Tibial artery (tissue), 4 donors: ENCODE data around the gene VPS13D.

Source experiments
- DNase-seq, 2 donors: peaks; one replicate each; pipeline ENCODE4 v3.0.0-alpha.2; 2019
- H3K27ac ChIP-seq, 2 donors: fragments of 200-600 bp; sonication (generic) in 1 of 2; 1 replicate in 1 of 2; 2 replicates in 1 of 2; pipeline ENCODE4 v1.5.1; 2018 to 2019; ENCODE audit warnings: mild to moderate bottlenecking in 1 of 2
- H3K27me3 ChIP-seq, 2 donors: fragments of 200-600 bp; sonication (generic) in 1 of 2; one replicate each; pipeline versions ENCODE4 v1.5.1 to v1.6.0; 2016 to 2019
- H3K36me3 ChIP-seq, 3 donors: fragments of 200-600 bp; sonication (generic) in 2 of 3; one replicate each; pipeline ENCODE4 v1.5.1; 2016 to 2019; ENCODE audit warnings: mild to moderate bottlenecking in 2 of 3
- H3K4me1 ChIP-seq, 4 donors: fragments of 200-600 bp; sonication (generic) in 2 of 4; 1 replicate in 3 of 4; 2 replicates in 1 of 4; pipeline ENCODE4 v1.5.1; 2016 to 2019
- H3K4me3 ChIP-seq, 2 donors: fragments of 200-600 bp; sonication (generic) in 1 of 2; 1 replicate in 1 of 2; 2 replicates in 1 of 2; pipeline ENCODE4 v1.5.1; 2018 to 2019; ENCODE audit warnings: mild to moderate bottlenecking in 2 of 2
- H3K9me3 ChIP-seq, 3 donors: fragments of 200-600 bp; sonication (generic) in 1 of 3; one replicate each; pipeline ENCODE4 v1.5.1; 2016 to 2019
- intact Hi-C: fragments of 100-400 bp; cut with DNase I; formaldehyde crosslinking; loops from one replicate; pipeline ENCODE4 v1.15.0; 2023; ENCODE audit warnings: low total_unique reads
- TF ChIP-seq, protein P1 (sequence below), 2 experiments: fragments of 200-600 bp in 1 of 2; fragments of 450-650 bp in 1 of 2; IDR thresholded peaks; one replicate each; pipeline ENCODE4 v1.5.1; 2017 to 2019; ENCODE audit warnings: antibody characterized with exemption in 2 of 2, mild to moderate bottlenecking in 1 of 2, moderate library complexity in 1 of 2

Gene VPS13D

GRCh38 chr1:12480748-12481362 is 251.0 kb downstream of the VPS13D start:
- no peak overlapping the region for H3K4me3 ChIP-seq
- no peaks in the 10 kb centered on the region for H3K27me3 ChIP-seq
- no peaks in the 10 kb centered on the region for H3K36me3 ChIP-seq
- peak overlapping the region; percentile 71 to 75 for H3K27ac ChIP-seq
- DNase-seq = no peak
- intact Hi-C loops = no loop called here
- peaks cover 0 to 77% (median 59%) of the 10 kb centered on the region in 4 donors for H3K4me1 ChIP-seq
- H3K9me3 ChIP-seq = no peaks in the 10 kb centered on the region
- TF ChIP-seq, protein P1, sequence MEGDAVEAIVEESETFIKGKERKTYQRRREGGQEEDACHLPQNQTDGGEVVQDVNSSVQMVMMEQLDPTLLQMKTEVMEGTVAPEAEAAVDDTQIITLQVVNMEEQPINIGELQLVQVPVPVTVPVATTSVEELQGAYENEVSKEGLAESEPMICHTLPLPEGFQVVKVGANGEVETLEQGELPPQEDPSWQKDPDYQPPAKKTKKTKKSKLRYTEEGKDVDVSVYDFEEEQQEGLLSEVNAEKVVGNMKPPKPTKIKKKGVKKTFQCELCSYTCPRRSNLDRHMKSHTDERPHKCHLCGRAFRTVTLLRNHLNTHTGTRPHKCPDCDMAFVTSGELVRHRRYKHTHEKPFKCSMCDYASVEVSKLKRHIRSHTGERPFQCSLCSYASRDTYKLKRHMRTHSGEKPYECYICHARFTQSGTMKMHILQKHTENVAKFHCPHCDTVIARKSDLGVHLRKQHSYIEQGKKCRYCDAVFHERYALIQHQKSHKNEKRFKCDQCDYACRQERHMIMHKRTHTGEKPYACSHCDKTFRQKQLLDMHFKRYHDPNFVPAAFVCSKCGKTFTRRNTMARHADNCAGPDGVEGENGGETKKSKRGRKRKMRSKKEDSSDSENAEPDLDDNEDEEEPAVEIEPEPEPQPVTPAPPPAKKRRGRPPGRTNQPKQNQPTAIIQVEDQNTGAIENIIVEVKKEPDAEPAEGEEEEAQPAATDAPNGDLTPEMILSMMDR (IDR thresholded peaks at IDR 0.05) = no peak

GRCh38 chr1:12481928-12482327 is 252.1 kb downstream of the VPS13D start:
- H3K27ac ChIP-seq = peak overlapping the region; percentile 71 to 75
- H3K27me3 ChIP-seq = no peaks in the 10 kb centered on the region
- H3K4me3 ChIP-seq = no peak overlapping the region
- H3K4me1 ChIP-seq = peaks cover 0 to 82% (median 60%) of the 10 kb centered on the region in 4 donors
- H3K36me3 ChIP-seq = no peaks in the 10 kb centered on the region
- TF ChIP-seq, protein P1 (IDR thresholded peaks at IDR 0.05) = no peak
- intact Hi-C loops = no loop called here
- H3K9me3 ChIP-seq = no peaks in the 10 kb centered on the region
- DNase-seq = no peak

DNA sequence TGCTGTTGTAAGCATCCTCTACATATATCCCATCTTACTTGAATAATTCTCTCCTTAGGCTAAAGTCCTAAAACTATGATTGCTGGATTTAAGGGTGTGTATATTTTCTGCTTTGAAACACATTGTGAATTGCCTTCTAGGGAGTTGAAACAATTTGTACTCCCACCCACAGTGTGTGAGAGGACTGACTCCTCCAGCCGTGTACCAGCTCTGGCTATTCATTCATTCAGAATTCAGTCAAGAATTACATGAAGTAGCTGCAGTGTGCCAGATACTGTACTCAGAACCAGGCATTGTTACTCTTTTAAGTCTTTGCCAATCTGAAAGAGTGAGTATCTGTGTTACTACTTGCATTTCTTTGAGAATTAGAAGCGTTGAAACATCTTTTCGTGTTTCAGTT is 253.2 kb downstream of the VPS13D start:
- Histone ChIP-seq H3K27ac (peak overlapping the region in 1 of 2 donors; percentile 7), H3K36me3 (no peaks in the 10 kb centered on the region), H3K27me3 (no peaks in the 10 kb centered on the region), H3K9me3 (no peaks in the 10 kb centered on the region), H3K4me1 (peaks cover 0 to 74% (median 54%) of the 10 kb centered on the region in 4 donors), H3K4me3 (no peak overlapping the region)
- intact Hi-C loops = no loop called here
- DNase-seq = no peak
- TF ChIP-seq, protein P1 (IDR thresholded peaks at IDR 0.05) = no peak

GRCh38 chr1:12485231-12486058 is 255.6 kb downstream of the VPS13D start:
- peak in 1 of 2 donors; percentile 64 for DNase-seq
- TF ChIP-seq, protein P1 (IDR thresholded peaks at IDR 0.05) = no peak
- intact Hi-C loops = no loop called here
- no peak overlapping the region for H3K4me3 ChIP-seq
- H3K9me3 ChIP-seq = no peaks in the 10 kb centered on the region
- H3K27me3 ChIP-seq = no peaks in the 10 kb centered on the region
- peaks cover 0 to 3% (median 0%) of the 10 kb centered on the region in 3 donors for H3K36me3 ChIP-seq
- peak overlapping the region; percentile 35 to 38 for H3K27ac ChIP-seq
- peaks cover 0 to 50% (median 33%) of the 10 kb centered on the region in 4 donors for H3K4me1 ChIP-seq

GRCh38 chr1:12486059-12486341 is 256.2 kb downstream of the VPS13D start:
- Histone ChIP-seq H3K4me3 (no peak overlapping the region), H3K27me3 (no peaks in the 10 kb centered on the region), H3K9me3 (no peaks in the 10 kb centered on the region), H3K36me3 (peaks cover 0 to 9% (median 0%) of the 10 kb centered on the region in 3 donors), H3K4me1 (peaks cover 0 to 44% (median 29%) of the 10 kb centered on the region in 4 donors), H3K27ac (peak overlapping the region; percentile 35 to 38)
- no peak for DNase-seq
- intact Hi-C loops = no loop called here
- TF ChIP-seq, protein P1 (IDR thresholded peaks at IDR 0.05) = no peak
